CD4-positive, alpha-beta T cell treated with Interleukin-6 for 4 hours (primary cell): ENCODE results near the gene RAPGEF1.
"Not testable (repeated sequence)": the region's sequence is repeated elsewhere in the genome, so short reads cannot be mapped to it uniquely, and the experiment has no call there.

Experiments
- DNase-seq: peaks from one replicate; pipeline ENCODE4 v3.0.0-alpha.2; 2020; ENCODE audit warnings: mixed read lengths

RAPGEF1 gene

GRCh38 chr9:131739959-131740648 is at the start of gene RAPGEF1:
RAPGEF1 (minus strand) TSS chr9:131740076; CDS start chr9:131739830, 246 bp downstream.
- DNase-seq = peak; percentile 85

DNA sequence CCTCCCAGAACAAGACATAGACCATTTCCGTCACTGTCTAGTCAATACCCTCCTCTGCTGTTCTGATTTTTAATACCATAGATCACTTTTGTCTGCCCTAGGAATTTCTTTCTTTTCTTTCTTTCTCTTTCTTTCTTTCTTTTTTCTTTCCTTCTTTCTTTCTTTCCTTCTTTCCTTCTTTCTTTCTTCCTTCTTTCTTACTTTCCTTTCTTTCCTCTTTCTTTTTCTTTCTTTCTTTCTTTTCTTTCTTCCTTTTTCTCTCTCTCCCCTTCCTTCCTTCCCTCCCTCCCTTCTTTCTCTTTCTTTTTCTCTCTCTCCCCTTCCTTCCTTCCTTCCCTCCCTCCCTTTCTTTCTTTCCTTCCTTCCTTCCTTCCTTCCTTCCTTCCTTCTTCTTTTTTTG is 49.0 kb upstream of the RAPGEF1 start:
- DNase-seq = no peak

GRCh38 chr9:131787838-131788237 is 48.0 kb upstream of the RAPGEF1 start:
- DNase-seq = no peak

DNA sequence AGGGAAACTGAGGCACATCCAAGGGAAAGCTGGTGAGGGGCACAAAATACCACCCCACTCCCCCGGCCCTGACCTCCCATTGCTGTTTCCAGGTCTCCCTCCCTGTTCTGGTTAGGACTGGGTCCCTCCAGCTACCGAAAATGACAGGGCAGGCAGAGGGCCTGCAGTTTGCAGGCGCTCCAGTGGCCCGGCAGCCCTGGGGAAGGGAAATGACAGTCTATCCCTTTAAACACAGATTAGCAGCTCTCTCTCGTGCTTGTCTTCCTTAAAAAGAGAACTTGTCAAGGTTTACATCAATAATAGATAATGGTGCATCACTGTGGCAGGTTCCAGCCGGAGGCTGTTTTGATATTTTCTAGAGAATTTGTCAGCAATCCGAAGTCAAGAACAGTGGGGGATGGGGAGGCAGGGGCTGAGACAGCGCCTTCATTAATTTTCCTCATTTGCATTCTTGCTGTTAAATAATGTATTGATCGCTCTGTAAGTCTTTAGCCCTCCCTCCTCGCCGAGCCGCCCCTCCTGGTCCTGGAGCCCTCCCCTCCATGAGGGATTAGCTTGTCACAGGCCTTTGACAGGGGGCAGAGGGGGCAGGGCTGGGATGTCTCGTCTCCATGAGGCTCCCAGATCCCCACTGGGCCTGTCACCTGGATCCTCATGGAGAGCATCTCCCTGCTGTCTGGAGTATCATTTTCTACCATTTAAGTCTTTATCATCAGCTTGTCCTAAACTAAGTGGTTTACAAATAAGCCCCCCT is 45.0 kb upstream of the RAPGEF1 start:
- no peak for DNase-seq

GRCh38 chr9:131781069-131781468 is 41.2 kb upstream of the RAPGEF1 start:
- no peak for DNase-seq

- DNase-seq = no peak
Measured at GRCh38 chr9:131776473-131776872, 36.6 kb upstream of the RAPGEF1 start.

- no peak for DNase-seq
Measured at GRCh38 chr9:131776036-131776435, 36.2 kb upstream of the RAPGEF1 start.

- DNase-seq = no peak
Measured at GRCh38 chr9:131774636-131775035, 34.8 kb upstream of the RAPGEF1 start.

- peak; percentile 25 for DNase-seq
Measured at GRCh38 chr9:131773911-131774379, 34.1 kb upstream of the RAPGEF1 start.

DNA sequence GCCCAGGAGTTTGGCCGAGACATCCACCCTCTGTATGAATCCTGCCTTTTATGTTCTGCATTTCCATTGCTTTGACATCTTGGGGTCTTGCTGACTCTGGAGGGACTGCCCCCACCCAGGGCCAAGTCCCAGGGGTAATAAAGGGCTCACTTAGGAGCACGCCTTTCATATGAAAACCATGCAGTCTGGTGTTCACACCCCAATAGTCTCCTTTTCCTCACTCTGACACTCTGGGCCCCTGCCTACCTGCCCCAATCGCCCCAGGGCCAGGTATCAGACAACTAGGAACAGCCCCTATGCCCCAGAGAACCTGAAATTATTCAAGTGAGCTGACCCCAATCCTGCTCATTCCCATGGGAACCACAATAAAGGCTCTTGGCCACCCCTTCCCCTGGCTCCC is 33.1 kb upstream of the RAPGEF1 start:
- no peak for DNase-seq

DNA sequence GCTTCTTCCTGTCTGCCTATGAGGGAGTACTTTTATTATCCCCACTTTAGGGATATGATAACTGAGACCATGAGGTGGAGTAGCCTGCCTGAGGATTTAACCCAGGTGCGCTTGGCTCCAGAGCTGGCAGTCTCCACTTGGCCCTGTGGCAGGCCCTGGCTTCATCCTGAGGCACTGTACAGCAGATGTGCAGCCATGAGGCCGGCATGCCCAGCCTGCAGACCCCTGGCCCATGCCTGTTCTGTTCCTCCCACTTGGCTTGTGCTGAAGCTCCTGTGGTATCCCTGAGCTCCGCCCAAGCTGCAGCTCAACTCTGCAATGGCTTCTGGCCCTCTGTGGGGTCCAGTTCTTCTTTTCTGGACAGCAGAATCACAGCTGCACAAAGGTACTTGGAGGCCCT is 31.8 kb upstream of the RAPGEF1 start:
- DNase-seq = no peak

DNA sequence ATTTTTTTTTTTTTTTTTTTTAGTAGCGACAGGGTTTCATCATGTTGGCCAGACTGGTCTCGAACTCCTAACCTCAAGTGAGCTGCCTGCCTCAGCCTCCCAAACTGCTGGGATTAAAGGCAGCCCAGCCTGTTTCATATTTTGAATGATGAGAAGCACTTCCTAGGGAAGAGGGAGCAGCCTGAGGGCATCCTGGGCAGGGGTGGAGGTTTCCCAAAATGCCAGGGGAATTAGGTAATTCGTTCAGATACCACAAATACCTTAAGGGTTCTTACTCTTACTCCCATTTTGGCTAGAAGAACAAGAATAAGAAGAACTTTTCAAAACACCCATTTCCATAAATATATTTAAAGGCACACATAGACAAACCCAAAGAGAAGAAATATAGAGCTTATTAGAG is 29.5 kb upstream of the RAPGEF1 start:
- DNase-seq = no peak

- DNase-seq = no peak
Measured at GRCh38 chr9:131764568-131764967, 24.7 kb upstream of the RAPGEF1 start.

GRCh38 chr9:131762356-131762932 is 22.6 kb upstream of the RAPGEF1 start:
- DNase-seq = peak; percentile 80

GRCh38 chr9:131759017-131759647 is 19.3 kb upstream of the RAPGEF1 start:
- no peak for DNase-seq

DNA sequence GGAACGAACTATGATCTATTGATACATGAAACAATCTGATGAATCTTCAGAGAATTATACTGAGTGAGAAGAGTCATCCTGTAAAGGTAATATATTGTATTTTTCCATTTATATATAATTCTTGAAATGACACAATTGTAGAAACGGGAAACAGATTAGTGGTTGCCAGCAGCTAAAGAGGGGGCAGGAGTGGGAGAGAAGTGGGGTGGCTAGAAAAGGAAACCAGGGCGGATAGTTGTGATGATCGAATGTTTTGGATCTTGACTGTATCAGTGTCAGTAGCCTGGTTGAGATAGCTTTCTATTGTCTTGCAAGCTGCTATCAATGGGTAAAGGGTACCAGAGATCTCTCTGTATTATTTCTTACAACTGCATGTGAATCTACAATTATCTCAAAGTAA is 17.7 kb upstream of the RAPGEF1 start:
- DNase-seq = no peak

DNA sequence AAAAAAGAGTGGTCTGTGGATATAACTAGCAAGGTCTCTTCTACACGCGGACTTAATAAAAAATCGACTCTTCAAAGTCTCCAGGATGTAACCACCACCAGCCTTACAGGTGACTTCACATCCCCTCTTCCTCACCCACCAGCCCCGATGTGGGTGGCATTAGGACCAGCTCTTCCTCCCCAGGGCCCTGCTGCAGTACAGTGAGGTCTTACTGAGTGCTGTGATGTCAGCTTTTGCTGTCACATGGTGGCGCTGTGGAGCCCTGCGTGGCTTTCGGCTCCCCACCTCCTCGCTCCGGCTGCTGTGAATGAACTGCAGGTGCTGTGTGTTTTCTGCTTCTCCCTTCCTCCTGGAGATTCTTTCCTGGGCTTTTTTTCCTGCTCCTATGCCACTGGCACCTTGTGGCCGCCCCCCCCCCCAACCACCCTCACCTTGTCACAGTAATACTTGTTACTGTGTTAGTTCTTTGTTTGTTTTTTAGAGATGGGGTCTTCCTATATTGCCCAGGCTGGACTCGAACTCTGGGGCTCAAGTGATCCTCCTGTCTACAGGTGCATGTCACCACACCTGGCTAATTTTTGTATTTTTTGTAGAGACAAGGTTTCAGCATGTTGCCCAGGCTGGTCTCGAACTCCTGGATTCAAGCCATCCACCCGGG is 15.8 kb upstream of the RAPGEF1 start:
- DNase-seq = peak; percentile 92

DNA sequence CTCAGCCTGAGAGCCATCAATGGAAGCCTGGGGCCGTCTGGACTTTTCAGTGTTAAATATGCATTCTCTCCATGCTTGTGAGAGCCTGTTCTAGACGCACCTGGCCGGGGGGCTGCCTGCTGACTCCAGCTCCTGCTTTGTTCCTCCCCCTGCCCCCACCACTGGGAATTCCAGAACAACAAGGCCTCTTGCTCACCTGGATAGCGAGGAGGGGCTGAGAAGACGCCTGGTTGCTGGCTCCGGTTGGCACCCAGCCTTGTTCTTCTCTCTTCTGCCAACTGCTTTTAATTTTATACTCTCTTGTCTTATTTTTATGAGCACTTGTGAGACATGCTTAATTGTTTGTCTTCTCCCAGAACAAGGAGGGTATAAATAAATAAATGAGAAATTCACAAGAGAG is 15.0 kb upstream of the RAPGEF1 start:
- no peak for DNase-seq

DNA sequence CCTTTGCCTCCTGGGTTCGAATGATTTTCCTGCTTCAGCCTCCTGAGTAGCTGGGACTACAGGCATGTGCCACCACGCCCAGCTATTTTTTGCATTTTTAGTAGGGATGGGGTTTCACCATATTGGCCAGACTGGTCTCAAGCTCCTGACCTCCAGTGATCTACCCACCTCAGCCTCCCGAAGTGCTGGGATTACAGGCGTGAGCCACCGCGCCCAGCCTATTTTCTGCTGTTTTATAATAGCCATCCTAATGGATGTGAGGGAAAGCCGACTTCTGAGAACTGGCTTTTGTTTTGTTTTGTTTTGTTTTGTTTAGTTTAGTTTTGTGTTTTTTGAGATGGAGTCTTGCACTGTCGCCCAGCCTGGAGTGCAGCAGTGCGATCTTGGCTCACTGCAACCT is 13.9 kb upstream of the RAPGEF1 start:
- not testable (repeated sequence) for DNase-seq

- no peak for DNase-seq
Measured at GRCh38 chr9:131752231-131752884, 12.5 kb upstream of the RAPGEF1 start.

GRCh38 chr9:131748411-131748955 is 8.6 kb upstream of the RAPGEF1 start:
- DNase-seq = no peak

DNA sequence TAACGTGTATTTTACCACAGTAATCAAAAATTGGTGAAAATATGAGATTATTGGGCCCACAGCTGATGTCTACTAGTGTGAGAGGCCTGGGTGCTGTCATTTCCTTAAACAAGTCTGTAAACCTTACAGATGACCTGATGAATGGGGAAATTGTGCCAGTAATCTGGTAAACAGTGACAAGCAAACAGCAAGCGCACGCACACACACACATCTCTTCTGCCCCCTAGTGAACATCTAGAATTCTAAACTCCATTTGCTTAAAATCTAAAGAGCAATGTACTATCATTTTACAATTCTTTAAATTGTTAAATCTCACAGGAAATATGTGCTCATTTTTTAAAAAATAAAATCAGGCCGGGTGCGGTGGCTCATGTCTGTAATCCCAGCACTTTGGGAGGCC is 7.5 kb upstream of the RAPGEF1 start:
- DNase-seq = peak; percentile 49
